PC-9 (cell line): ENCODE measurements around the gene TPST2.

Experiments used
- EZH2 ChIP-seq: fragments of 200-600 bp; sonication (generic); IDR thresholded peaks from 2 replicates; pipeline ENCODE4 v1.8.0; 2017; ENCODE audit warnings: antibody characterized with exemption, low read depth
- TF ChIP-seq, protein P1 (sequence below): fragments of 200-600 bp; sonication (generic); conservative IDR thresholded peaks from 2 replicates; pipeline ENCODE4 v1.6.1; 2017; ENCODE audit warnings: mixed run types, antibody characterized with exemption, mild to moderate bottlenecking, moderate library complexity

DNA sequence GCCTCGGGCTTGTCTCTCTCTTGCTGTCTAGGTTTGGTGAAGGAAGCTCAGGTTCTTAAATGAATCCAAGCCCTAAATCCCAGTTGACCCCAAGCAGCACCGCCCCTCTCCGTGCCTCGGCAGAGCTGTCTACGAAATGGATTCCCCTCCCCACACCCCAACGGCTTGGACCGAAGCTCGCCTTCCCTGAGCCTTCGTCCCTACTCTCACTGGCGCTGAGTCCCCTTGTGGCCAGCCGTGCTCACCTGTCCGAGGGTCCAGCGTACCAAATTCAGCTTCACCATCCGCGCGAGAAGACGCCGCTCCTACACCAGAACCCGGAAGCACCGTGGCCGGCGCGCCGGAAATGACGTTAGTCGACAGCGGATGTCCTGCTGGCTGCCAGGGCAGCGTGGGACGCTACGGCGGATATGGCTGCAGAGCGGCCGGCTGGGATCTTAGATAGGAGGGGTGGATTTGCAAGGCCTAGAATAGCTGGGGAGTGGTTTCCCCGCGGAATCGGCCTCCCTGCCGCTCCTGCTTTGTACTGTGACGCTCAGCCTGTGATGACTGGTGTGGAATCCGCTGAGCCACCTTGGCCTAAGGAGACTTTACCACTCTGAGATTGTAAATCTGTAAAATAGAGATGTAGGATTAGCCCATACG is 77.7 kb downstream of the TPST2 start, which contains the start of gene TFIP11:
- TF ChIP-seq, protein P1, sequence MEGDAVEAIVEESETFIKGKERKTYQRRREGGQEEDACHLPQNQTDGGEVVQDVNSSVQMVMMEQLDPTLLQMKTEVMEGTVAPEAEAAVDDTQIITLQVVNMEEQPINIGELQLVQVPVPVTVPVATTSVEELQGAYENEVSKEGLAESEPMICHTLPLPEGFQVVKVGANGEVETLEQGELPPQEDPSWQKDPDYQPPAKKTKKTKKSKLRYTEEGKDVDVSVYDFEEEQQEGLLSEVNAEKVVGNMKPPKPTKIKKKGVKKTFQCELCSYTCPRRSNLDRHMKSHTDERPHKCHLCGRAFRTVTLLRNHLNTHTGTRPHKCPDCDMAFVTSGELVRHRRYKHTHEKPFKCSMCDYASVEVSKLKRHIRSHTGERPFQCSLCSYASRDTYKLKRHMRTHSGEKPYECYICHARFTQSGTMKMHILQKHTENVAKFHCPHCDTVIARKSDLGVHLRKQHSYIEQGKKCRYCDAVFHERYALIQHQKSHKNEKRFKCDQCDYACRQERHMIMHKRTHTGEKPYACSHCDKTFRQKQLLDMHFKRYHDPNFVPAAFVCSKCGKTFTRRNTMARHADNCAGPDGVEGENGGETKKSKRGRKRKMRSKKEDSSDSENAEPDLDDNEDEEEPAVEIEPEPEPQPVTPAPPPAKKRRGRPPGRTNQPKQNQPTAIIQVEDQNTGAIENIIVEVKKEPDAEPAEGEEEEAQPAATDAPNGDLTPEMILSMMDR, result no peak
- TF ChIP-seq EZH2, result no peak
